Neuron (in vitro differentiated cells): ENCODE measurements around the gene KRT3.

Source experiments
- H2AFZ ChIP-seq: one replicate; pipeline ENCODE4 v1.6.1; 2013; ENCODE audit warnings: low read depth, mild to moderate bottlenecking, inconsistent platforms, low read length, moderate library complexity
- H3K27me3 ChIP-seq: one replicate; pipeline ENCODE4 v1.6.1; 2013; ENCODE audit warnings: low read length; ENCODE audit not compliant: insufficient read depth
- H3K36me3 ChIP-seq: one replicate; pipeline ENCODE4 v1.6.1; 2013; ENCODE audit warnings: low read length; ENCODE audit not compliant: insufficient read depth
- H3K4me1 ChIP-seq: one replicate; pipeline ENCODE4 v1.6.1; 2013; ENCODE audit warnings: low read length; ENCODE audit not compliant: insufficient read depth
- H3K4me3 ChIP-seq: 2 replicates; pipeline ENCODE4 v1.5.1; 2013; ENCODE audit warnings: mild to moderate bottlenecking, low read length, moderate library complexity
- H3K9me3 ChIP-seq: one replicate; pipeline ENCODE4 v1.6.1; 2013; ENCODE audit warnings: low read length

Gene KRT3

GRCh38 chr12:52783563-52784316, 12.2 kb downstream of the KRT3 start:
- Histone ChIP-seq H3K27me3 (no peaks in the 10 kb centered on the region), H3K9me3 (no peaks in the 10 kb centered on the region), H3K4me1 (no peaks in the 10 kb centered on the region), H3K36me3 (no peaks in the 10 kb centered on the region), H3K4me3 (no peak overlapping the region), H2AFZ (no peak overlapping the region)

- Histone ChIP-seq H3K36me3 (no peaks in the 10 kb centered on the region), H3K4me3 (no peak overlapping the region), H3K4me1 (no peaks in the 10 kb centered on the region), H2AFZ (no peak overlapping the region), H3K27me3 (no peaks in the 10 kb centered on the region), H3K9me3 (no peaks in the 10 kb centered on the region)
Measured at GRCh38 chr12:52782502-52782901, 13.4 kb downstream of the KRT3 start.

DNA sequence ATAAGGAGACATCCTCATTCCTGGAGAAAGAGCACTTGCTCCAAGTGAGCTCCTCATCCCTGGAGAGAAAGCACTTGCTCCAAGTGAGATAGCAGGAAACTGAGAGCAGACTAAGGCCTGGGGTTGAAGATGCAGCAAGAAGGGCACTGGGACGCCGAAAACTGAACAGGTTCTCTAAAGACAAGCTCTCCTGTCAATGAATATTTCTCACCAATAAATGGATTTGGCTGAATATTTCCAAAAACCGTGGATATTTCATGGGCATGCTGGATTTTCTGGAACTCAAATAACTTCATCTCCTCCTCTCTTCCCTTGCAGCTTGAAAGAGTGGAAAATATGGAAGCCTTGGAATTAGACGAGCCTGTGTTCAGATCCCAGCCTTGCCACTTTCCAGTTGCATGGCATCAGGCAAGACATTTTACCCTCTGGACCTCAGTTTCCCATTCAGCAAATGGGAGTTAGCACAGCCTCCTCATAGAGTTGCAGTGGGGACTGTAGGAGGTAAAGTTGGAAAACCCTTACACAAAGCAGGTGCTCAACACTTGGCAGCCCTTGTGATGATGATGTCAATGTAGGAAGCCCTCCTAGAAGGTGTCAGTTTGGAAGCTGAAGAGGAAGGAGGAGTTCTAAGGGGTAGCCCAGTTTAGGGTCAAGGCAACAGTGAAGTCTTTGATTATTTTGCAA, 14.4 kb downstream of the KRT3 start:
- no peaks in the 10 kb centered on the region for H3K4me1 ChIP-seq
- H2AFZ ChIP-seq, result no peak overlapping the region
- H3K27me3 ChIP-seq, result no peaks in the 10 kb centered on the region
- no peaks in the 10 kb centered on the region for H3K9me3 ChIP-seq
- H3K4me3 ChIP-seq, result no peak overlapping the region
- H3K36me3 ChIP-seq, result no peaks in the 10 kb centered on the region

DNA sequence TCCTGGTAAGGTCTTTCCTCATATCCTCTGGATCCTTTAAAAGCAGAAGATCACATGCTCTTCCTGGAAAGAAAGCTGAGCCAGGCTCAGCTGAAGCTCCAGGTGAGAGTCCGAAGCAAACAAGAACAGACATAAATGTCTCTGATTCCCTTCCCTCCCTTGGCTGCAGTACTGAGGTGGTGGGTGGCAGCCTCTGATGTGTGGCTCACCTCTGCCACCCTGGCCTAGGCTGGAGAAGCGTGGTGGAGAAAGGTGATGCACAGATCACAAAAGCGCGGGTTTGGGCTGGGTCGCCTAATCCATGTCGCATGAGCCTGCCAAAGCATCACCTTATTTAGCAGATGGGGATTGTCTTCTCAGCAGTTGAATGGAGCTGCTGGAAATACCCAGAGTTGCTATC, 16.0 kb downstream of the KRT3 start:
- H3K4me3 ChIP-seq, result no peak overlapping the region
- H2AFZ ChIP-seq, result no peak overlapping the region
- no peaks in the 10 kb centered on the region for H3K4me1 ChIP-seq
- no peaks in the 10 kb centered on the region for H3K36me3 ChIP-seq
- no peaks in the 10 kb centered on the region for H3K9me3 ChIP-seq
- peaks cover under 1% of the 10 kb centered on the region for H3K27me3 ChIP-seq

DNA sequence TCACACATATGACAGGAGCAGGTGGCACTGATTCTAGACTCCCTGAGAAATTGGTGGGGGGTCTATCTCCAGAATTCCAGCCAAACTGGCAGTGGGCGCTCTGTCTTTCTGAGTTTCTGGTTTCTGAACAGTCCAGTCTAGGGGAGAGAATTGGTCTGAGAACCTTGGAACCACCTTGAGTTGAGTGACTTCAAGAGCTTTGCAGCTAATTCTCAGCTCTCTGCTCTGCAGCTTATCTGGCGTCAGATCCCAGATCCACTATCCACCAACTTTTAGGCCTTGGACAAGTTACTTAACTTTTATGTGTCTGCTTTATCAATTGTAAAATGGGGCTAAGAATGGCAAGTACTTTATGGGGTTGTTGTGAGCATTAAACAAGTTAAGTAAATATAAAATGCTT, 17.1 kb downstream of the KRT3 start:
- Histone ChIP-seq H3K9me3 (no peaks in the 10 kb centered on the region), H3K27me3 (peaks cover 4% of the 10 kb centered on the region), H3K4me1 (no peaks in the 10 kb centered on the region), H2AFZ (no peak overlapping the region), H3K4me3 (no peak overlapping the region), H3K36me3 (no peaks in the 10 kb centered on the region)

DNA sequence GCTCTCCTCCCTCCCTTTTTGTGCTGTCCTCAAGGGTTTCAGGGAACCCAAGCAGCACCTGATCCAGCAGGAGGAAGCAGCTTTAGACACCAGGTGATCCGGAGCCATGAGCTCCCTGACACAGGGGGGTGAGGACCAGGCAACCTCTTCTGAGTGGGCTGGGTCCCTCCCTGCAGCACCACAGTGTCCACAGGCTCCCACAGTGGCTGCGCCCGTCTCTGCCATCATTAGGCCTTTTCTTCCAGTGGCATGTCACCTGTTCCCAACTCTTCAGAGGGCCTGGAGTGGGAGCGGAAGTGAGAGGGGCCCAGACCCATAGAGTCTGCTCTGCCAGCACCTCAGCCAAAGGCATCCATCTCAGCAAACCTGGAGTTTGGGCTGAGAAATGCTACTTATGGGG, 18.4 kb downstream of the KRT3 start:
- Histone ChIP-seq H3K4me1 (no peaks in the 10 kb centered on the region), H2AFZ (no peak overlapping the region)

DNA sequence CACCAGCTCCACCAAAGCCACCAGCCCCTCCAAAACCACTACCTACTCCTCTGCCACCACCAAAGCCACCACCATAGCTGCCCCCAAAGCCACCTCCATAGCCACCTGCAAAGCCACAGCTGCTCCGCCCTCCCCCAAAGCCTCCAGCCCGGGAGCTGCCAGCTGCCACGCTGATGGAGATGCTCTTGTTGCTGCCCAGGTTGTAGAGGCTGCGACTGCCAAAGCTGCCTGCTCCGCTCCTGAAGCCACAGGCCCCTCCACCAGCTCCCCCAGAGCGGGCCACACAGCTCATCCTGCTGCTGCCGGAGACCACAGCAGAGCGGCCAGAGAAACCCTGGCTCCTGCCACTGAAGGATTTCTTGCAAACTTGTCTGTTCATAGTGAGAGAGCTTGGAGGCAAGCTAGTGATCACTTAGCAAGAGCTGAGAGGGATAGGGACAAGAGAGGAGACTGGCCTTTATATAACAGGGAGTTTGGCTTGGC, 19.0 kb downstream of the KRT3 start, which contains the start of gene KRT76:
TSS of gene KRT76 (minus strand) at position 433 of the 483 bp plus-strand sequence. CDS start at position 379, 54 bp downstream.
- no peaks in the 10 kb centered on the region for H3K36me3 ChIP-seq
- no peaks in the 10 kb centered on the region for H3K9me3 ChIP-seq
- H3K4me3 ChIP-seq, result no peak within 1 kb of the TSS
- no peaks in the 10 kb centered on the region for H3K4me1 ChIP-seq
- no peak within 1 kb of the TSS for H2AFZ ChIP-seq
- peaks cover 4% of the 10 kb centered on the region for H3K27me3 ChIP-seq

More for the DNA sequence above, 18.4 kb downstream of the KRT3 start:
- peaks cover 4% of the 10 kb centered on the region for H3K27me3 ChIP-seq
- H3K9me3 ChIP-seq, result no peaks in the 10 kb centered on the region
- no peaks in the 10 kb centered on the region for H3K36me3 ChIP-seq
- H3K4me3 ChIP-seq, result no peak overlapping the region

DNA sequence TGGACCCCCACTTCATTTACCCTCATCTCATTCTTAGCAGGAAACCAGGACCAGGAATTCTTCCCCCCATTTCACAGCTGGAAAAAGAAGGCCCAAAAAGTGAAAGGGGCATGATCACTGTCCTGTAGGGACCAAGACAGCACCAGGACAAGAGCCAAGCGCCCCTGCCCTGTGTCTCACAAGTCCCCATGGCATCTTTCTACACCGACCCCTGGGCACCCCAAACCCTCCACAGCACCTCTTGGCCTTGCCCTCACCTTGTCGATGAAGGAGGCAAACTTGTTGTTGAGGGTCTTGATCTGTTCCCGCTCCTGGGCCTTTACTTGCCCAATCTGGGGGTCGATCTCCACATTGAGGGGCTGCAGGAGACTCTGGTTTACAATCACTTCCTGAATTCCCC, 19.5 kb downstream of the KRT3 start:
- Histone ChIP-seq H3K36me3 (no peaks in the 10 kb centered on the region), H3K4me1 (no peaks in the 10 kb centered on the region), H2AFZ (no peak overlapping the region), H3K27me3 (peaks cover 4% of the 10 kb centered on the region), H3K4me3 (no peak overlapping the region), H3K9me3 (no peaks in the 10 kb centered on the region)

- Histone ChIP-seq H3K36me3 (no peaks in the 10 kb centered on the region), H3K9me3 (no peaks in the 10 kb centered on the region), H2AFZ (no peak overlapping the region), H3K4me1 (no peaks in the 10 kb centered on the region), H3K4me3 (no peak overlapping the region), H3K27me3 (peaks cover 4% of the 10 kb centered on the region)
Measured at GRCh38 chr12:52774629-52775250, 21.2 kb downstream of the KRT3 start.

- Histone ChIP-seq H3K27me3 (peaks cover 4% of the 10 kb centered on the region), H3K4me1 (no peaks in the 10 kb centered on the region), H3K4me3 (no peak overlapping the region), H3K36me3 (no peaks in the 10 kb centered on the region), H2AFZ (no peak overlapping the region), H3K9me3 (no peaks in the 10 kb centered on the region)
Measured at GRCh38 chr12:52772772-52773171, 23.1 kb downstream of the KRT3 start.

GRCh38 chr12:52772188-52772587, 23.7 kb downstream of the KRT3 start:
- no peaks in the 10 kb centered on the region for H3K36me3 ChIP-seq
- H2AFZ ChIP-seq, result no peak overlapping the region
- H3K4me1 ChIP-seq, result no peaks in the 10 kb centered on the region
- peaks cover 4% of the 10 kb centered on the region for H3K27me3 ChIP-seq
- H3K4me3 ChIP-seq, result no peak overlapping the region
- H3K9me3 ChIP-seq, result no peaks in the 10 kb centered on the region

DNA sequence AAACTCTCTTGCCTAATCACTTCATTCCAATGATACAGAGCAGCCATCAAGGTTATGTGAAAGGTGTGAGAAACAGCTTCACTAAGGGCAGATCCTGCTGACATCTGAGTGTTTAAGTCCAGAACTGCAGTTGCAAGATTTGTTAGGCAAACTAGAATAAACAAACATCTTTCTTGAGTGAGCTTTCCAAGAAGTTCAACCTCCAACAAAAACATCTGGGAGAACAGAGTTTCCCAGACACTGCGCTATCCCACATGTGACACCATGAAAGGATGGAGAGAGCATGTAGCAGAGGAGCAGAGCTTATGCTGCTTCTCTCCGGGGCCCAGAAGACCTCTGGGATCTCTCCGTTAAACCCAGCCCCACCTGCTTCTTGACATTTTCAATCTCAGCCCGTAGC, 24.4 kb downstream of the KRT3 start:
- peaks cover 4% of the 10 kb centered on the region for H3K27me3 ChIP-seq
- no peaks in the 10 kb centered on the region for H3K4me1 ChIP-seq
- no peak overlapping the region for H3K4me3 ChIP-seq
- H3K36me3 ChIP-seq, result no peaks in the 10 kb centered on the region
- H3K9me3 ChIP-seq, result no peaks in the 10 kb centered on the region
- H2AFZ ChIP-seq, result no peak overlapping the region

DNA sequence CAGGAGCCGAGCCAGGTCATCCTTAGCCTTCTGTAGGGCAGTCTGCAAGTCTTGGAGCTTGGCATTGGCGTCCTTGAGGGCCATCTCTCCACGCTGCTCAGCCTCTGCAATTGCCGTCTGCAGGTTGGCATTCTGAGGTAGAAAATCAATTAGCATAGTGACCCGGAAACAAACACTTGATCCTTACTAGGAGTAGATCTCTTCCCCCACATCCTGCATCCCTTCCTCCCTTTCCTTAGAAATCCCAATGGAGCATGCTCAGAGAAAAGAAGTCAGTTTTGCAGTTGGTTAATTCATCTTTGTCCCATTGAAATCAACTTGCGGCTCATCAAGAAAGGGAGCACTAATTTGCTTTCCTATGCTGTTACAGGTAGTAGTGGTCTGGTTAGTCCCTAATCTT, 24.8 kb downstream of the KRT3 start:
- no peak overlapping the region for H3K4me3 ChIP-seq
- no peak overlapping the region for H2AFZ ChIP-seq
- no peaks in the 10 kb centered on the region for H3K4me1 ChIP-seq
- peaks cover 4% of the 10 kb centered on the region for H3K27me3 ChIP-seq
- H3K9me3 ChIP-seq, result no peaks in the 10 kb centered on the region
- H3K36me3 ChIP-seq, result no peaks in the 10 kb centered on the region
